SK-N-SH (cell line): Measurements from ENCODE around the gene KIF16B. TPM values are rescaled to one million over a fixed set of nuclear protein-coding genes. Genes with fewer than 3 reads are reported as not detected.

Experiments used
- CTCF ChIA-PET: fragments of 300-600, 350-600 bp; formaldehyde crosslinking; extraction: SDS; loops from one replicate; lab custom pipeline; 2021; lab: Yijun Ruan, JAX
- POLR2A ChIA-PET: fragments of 350-600 bp; sonication (Branson Sonifier 250); formaldehyde crosslinking; extraction: SDS; loops from one replicate; lab custom pipeline; 2020; ENCODE audit warnings: antibody characterized with exemption, inconsistent platforms; lab: Yijun Ruan, JAX
- DNase-seq: peaks from one replicate; pipeline ENCODE4 v3.0.0; 2012
- H2AFZ ChIP-seq: fragments of 200-600 bp; sonication (generic); 2 replicates; pipeline ENCODE4 v1.8.1; 2016; ENCODE audit warnings: antibody characterized with exemption, mild to moderate bottlenecking, low read depth
- H3F3A ChIP-seq: fragments of 200-600 bp; sonication (generic); replicated peaks from 2 replicates; pipeline ENCODE3; 2016; ENCODE audit warnings: antibody characterized with exemption, mild to moderate bottlenecking; ENCODE audit not compliant: insufficient read depth
- H3K27ac ChIP-seq, 2 experiments: fragments of 200-500 bp in 1 of 2; fragments of 200-600 bp in 1 of 2; sonication (Bioruptor generic) in 1 of 2; sonication (generic), shearing (Covaris generic) in 1 of 2; 2 replicates each; pipeline versions ENCODE4 v1.5.1 to v1.6.1; 2014 to 2016; ENCODE audit warnings: low read depth in 2 of 2, inconsistent platforms in 1 of 2, low read length in 1 of 2, mild to moderate bottlenecking in 1 of 2, mixed read lengths in 1 of 2
- H3K27me3 ChIP-seq: fragments of 200-600 bp; sonication (generic), shearing (Covaris generic); 2 replicates; pipeline ENCODE4 v1.6.1; 2016; ENCODE audit warnings: mixed run types; ENCODE audit not compliant: insufficient read depth
- H3K36me3 ChIP-seq, 2 experiments: fragments of 200-500 bp in 1 of 2; fragments of 200-600 bp in 1 of 2; sonication (Bioruptor generic) in 1 of 2; sonication (generic) in 1 of 2; replicated peaks in 1 of 2; 2 replicates each; pipeline versions ENCODE3 to v1.5.1; 2014 to 2016; ENCODE audit warnings: low read length in 1 of 2, mild to moderate bottlenecking in 1 of 2; ENCODE audit not compliant: insufficient read depth in 2 of 2, control insufficient read depth in 1 of 2
- H3K4me1 ChIP-seq, 2 experiments: fragments of 200-500 bp in 1 of 2; fragments of 200-600 bp in 1 of 2; sonication (Bioruptor generic) in 1 of 2; sonication (generic), shearing (Covaris generic) in 1 of 2; 2 replicates each; pipeline versions ENCODE4 v1.5.1 to v1.6.1; 2014 to 2016; ENCODE audit warnings: low read depth in 1 of 2, low read length in 1 of 2, mixed run types in 1 of 2; ENCODE audit not compliant: insufficient read depth in 2 of 2, control insufficient read depth in 1 of 2
- H3K4me2 ChIP-seq: fragments of 200-600 bp; sonication (generic), shearing (Covaris generic); 2 replicates; pipeline ENCODE4 v1.6.1; 2017; ENCODE audit warnings: mixed run types
- H3K4me3 ChIP-seq, 2 experiments: fragments of 200-500 bp in 1 of 2; fragments of 200-600 bp in 1 of 2; sonication (Bioruptor generic) in 1 of 2; sonication (generic), shearing (Covaris generic) in 1 of 2; 2 replicates each; pipeline versions ENCODE4 v1.5.1 to v1.8.1; 2014 to 2016; ENCODE audit warnings: low read depth in 2 of 2, inconsistent platforms in 1 of 2, low read length in 1 of 2, mild to moderate bottlenecking in 1 of 2, mixed read lengths in 1 of 2, moderate library complexity in 1 of 2
- H3K79me2 ChIP-seq: fragments of 200-600 bp; sonication (generic); 2 replicates; pipeline ENCODE4 v1.8.1; 2017; ENCODE audit warnings: mild to moderate bottlenecking; ENCODE audit not compliant: insufficient read depth
- H3K9ac ChIP-seq: fragments of 200-600 bp; sonication (generic); 2 replicates; pipeline ENCODE4 v1.6.1; 2017; ENCODE audit warnings: mixed run types
- H3K9me2 ChIP-seq: fragments of 200-600 bp; sonication (generic); 2 replicates; pipeline ENCODE4 v1.6.1; 2017; ENCODE audit warnings: mixed run types
- H3K9me3 ChIP-seq: fragments of 200-600 bp; sonication (generic); 2 replicates; pipeline ENCODE4 v1.6.1; 2017; ENCODE audit warnings: mixed run types, mild to moderate bottlenecking, moderate library complexity
- H4K20me1 ChIP-seq: fragments of 200-600 bp; sonication (generic); 2 replicates; pipeline ENCODE4 v1.6.1; 2017; ENCODE audit warnings: mild to moderate bottlenecking, mixed run types; ENCODE audit not compliant: insufficient read depth
- EP300 ChIP-seq, 2 experiments: IDR thresholded peaks; 2 replicates each; pipeline versions ENCODE4 v1.4.0 to v1.6.1; 2012; ENCODE audit warnings: borderline replicate concordance in 1 of 2, low read depth in 1 of 2, low read length in 1 of 2
- EZH2phosphoT487 ChIP-seq: fragments of 200-600 bp; sonication (generic); IDR thresholded peaks from 2 replicates; pipeline ENCODE4 v1.6.1; 2017; ENCODE audit warnings: low read depth, mixed run types, mild to moderate bottlenecking, antibody characterized with exemption, moderate library complexity, borderline replicate concordance
- FOSL2 ChIP-seq: IDR thresholded peaks from 2 replicates; pipeline ENCODE4 v1.4.0; 2012; ENCODE audit warnings: low read depth, mild to moderate bottlenecking, moderate library complexity, borderline replicate concordance
- GABPA ChIP-seq: IDR thresholded peaks from 2 replicates; pipeline ENCODE4 v1.4.0; 2012; ENCODE audit warnings: low read depth, mild to moderate bottlenecking
- JUND ChIP-seq: IDR thresholded peaks from 2 replicates; pipeline ENCODE4 v1.4.0; 2012
- MEF2A ChIP-seq: IDR thresholded peaks from 2 replicates; pipeline ENCODE4 v1.4.0; 2012; ENCODE audit warnings: low read depth, borderline replicate concordance
- NFIC ChIP-seq: IDR thresholded peaks from 2 replicates; pipeline ENCODE4 v1.4.0; 2012; ENCODE audit warnings: borderline replicate concordance
- NRF1 ChIP-seq: IDR thresholded peaks from 2 replicates; pipeline ENCODE4 v1.6.1; 2012; ENCODE audit warnings: low read depth, mild to moderate bottlenecking, low read length
- RAD21 ChIP-seq: IDR thresholded peaks from 2 replicates; pipeline ENCODE4 v1.6.1; 2012; ENCODE audit warnings: mild to moderate bottlenecking, low read length
- RCOR1 ChIP-seq: fragments of 150-350 bp; IDR thresholded peaks from 2 replicates; pipeline ENCODE4 v1.6.1; 2017; ENCODE audit warnings: antibody characterized with exemption, low read length
- REST ChIP-seq: IDR thresholded peaks from 2 replicates; pipeline ENCODE4 v1.6.1; 2012; ENCODE audit warnings: mild to moderate bottlenecking, low read depth, low read length, moderate library complexity
- RXRA ChIP-seq: IDR thresholded peaks from 2 replicates; pipeline ENCODE4 v1.4.0; 2012; ENCODE audit warnings: low read depth, mild to moderate bottlenecking, borderline replicate concordance
- TEAD4 ChIP-seq: IDR thresholded peaks from 2 replicates; pipeline ENCODE4 v1.4.0; 2012; ENCODE audit warnings: mild to moderate bottlenecking, borderline replicate concordance; ENCODE audit not compliant: insufficient read depth
- WGBS: methylation state at CpG from one replicate; pipeline ENCODE4 v1.1.6; 2017; ENCODE audit warnings: low lambda C conversion rate; 5-methylcytosine and 5-hydroxymethylcytosine counted together
- polyA plus RNA-seq, 3 experiments: library from polyadenylated mRNA; depleted of rRNA; stranded (reverse); fragments of >200 nt; gene quantifications; 2 replicates each; pipeline ENCODE4 v1.2.3, GENCODE V29; 2012
- TF ChIP-seq, protein P1 (sequence below): fragments of 200-600 bp; sonication (generic); IDR thresholded peaks from 2 replicates; pipeline ENCODE4 v1.6.1; 2017; ENCODE audit warnings: antibody characterized with exemption, mild to moderate bottlenecking, moderate library complexity
- TF ChIP-seq, protein P2 (sequence below): IDR thresholded peaks from 2 replicates; pipeline ENCODE4 v1.4.0; 2012; ENCODE audit warnings: low read depth
- TF ChIP-seq, protein P3 (sequence below): IDR thresholded peaks from 2 replicates; pipeline ENCODE4; 2012

KIF16B gene
- polyA plus RNA-seq, 1 of the 3 experiments (the other 2 are of a cell fraction), result 3.3 TPM

DNA sequence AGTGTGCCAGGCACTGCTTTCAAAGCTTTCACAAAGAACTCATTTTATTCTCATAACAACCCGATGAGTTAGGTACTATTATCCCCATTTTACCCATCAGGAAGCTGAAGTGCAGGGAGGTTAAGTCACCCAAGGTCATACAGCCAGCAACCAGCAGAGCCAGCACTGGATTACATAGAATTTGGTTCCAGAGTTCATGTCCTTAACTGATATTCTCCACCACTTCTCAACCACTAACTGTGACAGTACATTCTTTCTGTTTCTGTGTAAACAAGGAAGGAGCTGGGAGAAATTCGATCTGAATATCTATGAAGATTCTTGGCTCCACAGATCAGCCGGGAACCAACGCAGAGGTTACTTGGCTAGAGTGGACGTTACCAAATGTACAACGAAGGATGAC is 98.0 kb downstream of the KIF16B start:
- WGBS, result 63% methylated on average over 6 of the region's 6 CpGs
- H3K4me1 ChIP-seq, result peaks cover 0 to 10% of the 10 kb centered on the region in 2 experiments; a peak in 2 of 4 replicates
- H3K27ac ChIP-seq, result peak overlapping the region; percentile 41 to 50; a peak in 3 of 4 replicates
- H3K36me3 ChIP-seq, result peaks cover 0 to 2% of the 10 kb centered on the region in 2 experiments
- DNase-seq, result no peak
- no peak overlapping the region for H3K4me3 ChIP-seq
- H3K9ac ChIP-seq, result no peak overlapping the region
- H3K79me2 ChIP-seq, result no peaks in the 10 kb centered on the region
- H3F3A ChIP-seq, result no peaks in the 10 kb centered on the region
- H3K9me3 ChIP-seq, result no peaks in the 10 kb centered on the region
- ChIA-PET POLR2A (no interaction called here), CTCF (interaction anchor here (0.6 to 1.9 kb wide), 28 partner anchors 8 to 1150 kb away, joined by 3 to 20 read pairs (median 4); no protein-coding TSS in a partner anchor)
- H3K4me2 ChIP-seq, result peak overlapping the region; percentile 9; the same call in 1 of the 2 replicates
- H2AFZ ChIP-seq, result no peak overlapping the region
- no peaks in the 10 kb centered on the region for H3K9me2 ChIP-seq
- H4K20me1 ChIP-seq, result no peaks in the 10 kb centered on the region
- no peak for TF ChIP-seq NFIC
- TF ChIP-seq FOSL2, result no peak
- TF ChIP-seq RAD21, result no peak
- no peak for TF ChIP-seq RXRA
- TF ChIP-seq, protein P1, sequence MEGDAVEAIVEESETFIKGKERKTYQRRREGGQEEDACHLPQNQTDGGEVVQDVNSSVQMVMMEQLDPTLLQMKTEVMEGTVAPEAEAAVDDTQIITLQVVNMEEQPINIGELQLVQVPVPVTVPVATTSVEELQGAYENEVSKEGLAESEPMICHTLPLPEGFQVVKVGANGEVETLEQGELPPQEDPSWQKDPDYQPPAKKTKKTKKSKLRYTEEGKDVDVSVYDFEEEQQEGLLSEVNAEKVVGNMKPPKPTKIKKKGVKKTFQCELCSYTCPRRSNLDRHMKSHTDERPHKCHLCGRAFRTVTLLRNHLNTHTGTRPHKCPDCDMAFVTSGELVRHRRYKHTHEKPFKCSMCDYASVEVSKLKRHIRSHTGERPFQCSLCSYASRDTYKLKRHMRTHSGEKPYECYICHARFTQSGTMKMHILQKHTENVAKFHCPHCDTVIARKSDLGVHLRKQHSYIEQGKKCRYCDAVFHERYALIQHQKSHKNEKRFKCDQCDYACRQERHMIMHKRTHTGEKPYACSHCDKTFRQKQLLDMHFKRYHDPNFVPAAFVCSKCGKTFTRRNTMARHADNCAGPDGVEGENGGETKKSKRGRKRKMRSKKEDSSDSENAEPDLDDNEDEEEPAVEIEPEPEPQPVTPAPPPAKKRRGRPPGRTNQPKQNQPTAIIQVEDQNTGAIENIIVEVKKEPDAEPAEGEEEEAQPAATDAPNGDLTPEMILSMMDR, result no peak
- TF ChIP-seq EZH2phosphoT487, result no peak
- TF ChIP-seq GABPA, result no peak
- TF ChIP-seq REST, result no peak
- TF ChIP-seq EP300 (IDR thresholded peaks at IDR 0.05; ENCODE audit: borderline replicate concordance in 1 of 2, low read depth in 1 of 2, low read length in 1 of 2), result no peak
- no peak for TF ChIP-seq RCOR1
- H3K27me3 ChIP-seq, result no peaks in the 10 kb centered on the region

GRCh38 chr20:16474363-16474762 is 98.9 kb downstream of the KIF16B start:
- H3K9me3 ChIP-seq, result no peaks in the 10 kb centered on the region
- no peak overlapping the region for H3K4me3 ChIP-seq
- H3K4me2 ChIP-seq, result no peak overlapping the region
- CTCF ChIA-PET, result interaction anchor here (0.6 to 1.8 kb wide), 2 partner anchors 120 to 286 kb away, joined by 3 to 4 read pairs; no protein-coding TSS in a partner anchor
- H3K27ac ChIP-seq, result no peak overlapping the region; a peak in 1 of 4 replicates
- no peaks in the 10 kb centered on the region for H3K9me2 ChIP-seq
- POLR2A ChIA-PET, result no interaction called here
- no peak for DNase-seq
- 100% methylated on average over 2 of the region's 2 CpGs for WGBS
- no peak overlapping the region for H3K9ac ChIP-seq
- H3K27me3 ChIP-seq, result no peaks in the 10 kb centered on the region
- no peaks in the 10 kb centered on the region for H3K79me2 ChIP-seq
- H3K4me1 ChIP-seq, result peaks cover 0 to 10% of the 10 kb centered on the region in 2 experiments; a peak in 2 of 4 replicates
- peaks cover 0 to 2% of the 10 kb centered on the region in 2 experiments for H3K36me3 ChIP-seq
- no peaks in the 10 kb centered on the region for H3F3A ChIP-seq
- H4K20me1 ChIP-seq, result no peaks in the 10 kb centered on the region
- H2AFZ ChIP-seq, result no peak overlapping the region
- TF ChIP-seq, protein P2, sequence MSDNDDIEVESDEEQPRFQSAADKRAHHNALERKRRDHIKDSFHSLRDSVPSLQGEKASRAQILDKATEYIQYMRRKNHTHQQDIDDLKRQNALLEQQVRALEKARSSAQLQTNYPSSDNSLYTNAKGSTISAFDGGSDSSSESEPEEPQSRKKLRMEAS, result no peak
- TF ChIP-seq NRF1, result no peak
- TF ChIP-seq MEF2A, result no peak
- no peak for TF ChIP-seq JUND
- no peak for TF ChIP-seq RAD21
- TF ChIP-seq TEAD4, result no peak
- TF ChIP-seq, protein P3, sequence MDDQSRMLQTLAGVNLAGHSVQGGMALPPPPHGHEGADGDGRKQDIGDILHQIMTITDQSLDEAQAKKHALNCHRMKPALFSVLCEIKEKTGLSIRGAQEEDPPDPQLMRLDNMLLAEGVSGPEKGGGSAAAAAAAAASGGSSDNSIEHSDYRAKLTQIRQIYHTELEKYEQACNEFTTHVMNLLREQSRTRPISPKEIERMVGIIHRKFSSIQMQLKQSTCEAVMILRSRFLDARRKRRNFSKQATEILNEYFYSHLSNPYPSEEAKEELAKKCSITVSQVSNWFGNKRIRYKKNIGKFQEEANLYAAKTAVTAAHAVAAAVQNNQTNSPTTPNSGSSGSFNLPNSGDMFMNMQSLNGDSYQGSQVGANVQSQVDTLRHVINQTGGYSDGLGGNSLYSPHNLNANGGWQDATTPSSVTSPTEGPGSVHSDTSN, result no peak
- no peak for TF ChIP-seq RXRA
- no peak for TF ChIP-seq EZH2phosphoT487
- TF ChIP-seq REST, result no peak
